HG02852 (cell line): ENCODE data around the gene CNTN2.

ENCODE experiments used
- ATAC-seq: cut with Tn5 transposase; IDR thresholded peaks from one replicate; pipeline ENCODE4 v1.9.1; 2021; ENCODE audit warnings: mild to moderate bottlenecking, moderate library complexity; ENCODE audit not compliant: unreplicated experiment

The CNTN2 gene

GRCh38 chr1:205054013-205054412 lies 11.0 kb downstream of the CNTN2 start:
- ATAC-seq, result no peak

- no peak for ATAC-seq
These were observed 13.2 kb downstream of the CNTN2 start for GRCh38 chr1:205056188-205056611.

GRCh38 chr1:205056956-205057568 lies 14.1 kb downstream of the CNTN2 start:
- ATAC-seq, result no peak

- ATAC-seq, result no peak
These were observed 15.0 kb downstream of the CNTN2 start for GRCh38 chr1:205057808-205058575.

- no peak for ATAC-seq
These were observed 15.8 kb downstream of the CNTN2 start for GRCh38 chr1:205058853-205059252.

- no peak for ATAC-seq
These were observed 16.6 kb downstream of the CNTN2 start for GRCh38 chr1:205059660-205060059.

GRCh38 chr1:205060746-205061145 lies 17.7 kb downstream of the CNTN2 start:
- no peak for ATAC-seq

GRCh38 chr1:205061227-205061626 lies 18.2 kb downstream of the CNTN2 start:
- no peak for ATAC-seq

GRCh38 chr1:205061665-205062069 lies 18.7 kb downstream of the CNTN2 start:
- ATAC-seq, result no peak

- no peak for ATAC-seq
These were observed 19.3 kb downstream of the CNTN2 start for GRCh38 chr1:205062319-205062718.

GRCh38 chr1:205062895-205063294 lies 19.9 kb downstream of the CNTN2 start:
- ATAC-seq, result no peak

GRCh38 chr1:205064301-205064700 lies 21.3 kb downstream of the CNTN2 start:
- no peak for ATAC-seq

- ATAC-seq, result no peak
These were observed 21.8 kb downstream of the CNTN2 start for GRCh38 chr1:205064741-205065316.

GRCh38 chr1:205065666-205066065 lies 22.7 kb downstream of the CNTN2 start:
- ATAC-seq, result no peak

GRCh38 chr1:205066141-205066818 lies 23.3 kb downstream of the CNTN2 start:
- ATAC-seq, result no peak

GRCh38 chr1:205067031-205067430 lies 24.0 kb downstream of the CNTN2 start:
- ATAC-seq, result no peak

GRCh38 chr1:205068001-205068400 lies 25.0 kb downstream of the CNTN2 start:
- no peak for ATAC-seq

GRCh38 chr1:205068457-205069040 lies 25.5 kb downstream of the CNTN2 start:
- no peak for ATAC-seq

GRCh38 chr1:205069371-205070125 lies 26.5 kb downstream of the CNTN2 start:
- no peak for ATAC-seq

GRCh38 chr1:205071028-205071409 lies 28.0 kb downstream of the CNTN2 start:
- ATAC-seq, result no peak

GRCh38 chr1:205071801-205072200 lies 28.8 kb downstream of the CNTN2 start:
- no peak for ATAC-seq
